Liver (tissue), 9 donors: ENCODE measurements around the gene MOB3C. TPM values are rescaled to one million over a fixed set of nuclear protein-coding genes. Genes with fewer than 3 reads are reported as not detected.
A peak's percentile ranks its signal among the peaks of the same experiment; 100 is the strongest.

Source experiments
- DNase-seq: peaks from one replicate; pipeline ENCODE4 v3.0.0-alpha.2; 2017; ENCODE audit warnings: low spot score
- H3K27ac ChIP-seq, 2 donors: one replicate each; pipeline ENCODE4 v1.7.0; 2013; ENCODE audit warnings: inconsistent platforms in 2 of 2, low read length in 2 of 2, control low read depth in 1 of 2, low read depth in 1 of 2, mild to moderate bottlenecking in 1 of 2
- H3K27me3 ChIP-seq, 4 donors: one replicate each; pipeline versions ENCODE4 v1.6.1 to v1.7.0; 2013; ENCODE audit warnings: low read length in 3 of 4, inconsistent platforms in 1 of 4, mild to moderate bottlenecking in 1 of 4, moderate library complexity in 1 of 4; ENCODE audit not compliant: control insufficient read depth in 4 of 4, insufficient read depth in 4 of 4
- H3K36me3 ChIP-seq, 4 donors: one replicate each; pipeline versions ENCODE4 v1.6.1 to v1.7.0; 2013; ENCODE audit warnings: low read length in 3 of 4, mild to moderate bottlenecking in 3 of 4, low read depth in 1 of 4, moderate library complexity in 1 of 4; ENCODE audit not compliant: control insufficient read depth in 4 of 4, insufficient read depth in 3 of 4
- H3K4me1 ChIP-seq, 4 donors: one replicate each; pipeline versions ENCODE4 v1.6.1 to v1.7.0; 2013; ENCODE audit warnings: low read length in 3 of 4, mild to moderate bottlenecking in 3 of 4, moderate library complexity in 1 of 4; ENCODE audit not compliant: control insufficient read depth in 4 of 4, insufficient read depth in 4 of 4
- H3K4me3 ChIP-seq, 3 donors: one replicate each; pipeline versions ENCODE4 v1.6.1 to v1.7.0; 2013; ENCODE audit warnings: low read length in 3 of 3, control low read depth in 1 of 3, low read depth in 1 of 3, mild to moderate bottlenecking in 1 of 3
- H3K9ac ChIP-seq, 2 donors: one replicate each; pipeline ENCODE4 v1.7.0; 2013; ENCODE audit warnings: low read length in 2 of 2, mild to moderate bottlenecking in 2 of 2, moderate library complexity in 2 of 2, control low read depth in 1 of 2, low read depth in 1 of 2
- H3K9me3 ChIP-seq, 4 donors: one replicate each; pipeline versions ENCODE4 v1.6.1 to v1.7.0; 2013; ENCODE audit warnings: low read length in 3 of 4; ENCODE audit not compliant: control insufficient read depth in 4 of 4
- EGR1 ChIP-seq, 2 donors: IDR thresholded peaks; 2 replicates each; pipeline ENCODE4 v1.6.1; 2016 to 2018; ENCODE audit warnings: antibody characterized with exemption in 2 of 2, low read depth in 2 of 2
- FOXA1 ChIP-seq: IDR thresholded peaks from 2 replicates; pipeline ENCODE4 v1.6.1; 2016; ENCODE audit warnings: antibody characterized with exemption
- FOXA2 ChIP-seq: IDR thresholded peaks from 2 replicates; pipeline ENCODE4 v1.6.1; 2016; ENCODE audit warnings: antibody characterized with exemption
- GABPA ChIP-seq, 2 donors: IDR thresholded peaks in 1 of 2; conservative IDR thresholded peaks in 1 of 2; 2 replicates each; pipeline ENCODE4 v1.6.1; 2016; ENCODE audit warnings: antibody characterized with exemption in 2 of 2, mild to moderate bottlenecking in 1 of 2, moderate library complexity in 1 of 2
- HNF4A ChIP-seq, 2 donors: conservative IDR thresholded peaks; 2 replicates each; pipeline ENCODE4 v1.6.1; 2016; ENCODE audit warnings: antibody characterized with exemption in 2 of 2, mild to moderate bottlenecking in 2 of 2
- HNF4G ChIP-seq: IDR thresholded peaks from 2 replicates; pipeline ENCODE4 v1.6.1; 2016; ENCODE audit warnings: antibody characterized with exemption
- JUND ChIP-seq, 2 donors: IDR thresholded peaks; 2 replicates each; pipeline ENCODE4 v1.6.1; 2016; ENCODE audit warnings: antibody characterized with exemption in 2 of 2
- NR2F2 ChIP-seq: IDR thresholded peaks from 2 replicates; pipeline ENCODE4 v1.6.1; 2016; ENCODE audit warnings: antibody characterized with exemption
- RAD21 ChIP-seq, 2 donors: IDR thresholded peaks; 2 replicates each; pipeline ENCODE4 v1.6.1; 2016; ENCODE audit warnings: antibody characterized with exemption in 2 of 2, mild to moderate bottlenecking in 2 of 2
- RXRA ChIP-seq, 2 donors: IDR thresholded peaks; 2 replicates each; pipeline ENCODE4 v1.6.1; 2017 to 2018; ENCODE audit warnings: antibody characterized with exemption in 2 of 2, mild to moderate bottlenecking in 1 of 2
- SP1 ChIP-seq: IDR thresholded peaks from 2 replicates; pipeline ENCODE4 v1.6.1; 2018; ENCODE audit warnings: antibody characterized with exemption, mild to moderate bottlenecking
- TAF1 ChIP-seq: conservative IDR thresholded peaks from 2 replicates; pipeline ENCODE4 v1.6.1; 2016; ENCODE audit warnings: antibody characterized with exemption, mild to moderate bottlenecking
- YY1 ChIP-seq: IDR thresholded peaks from 2 replicates; pipeline ENCODE4 v1.6.1; 2016; ENCODE audit warnings: antibody characterized with exemption, mild to moderate bottlenecking
- WGBS: extraction: QIAGEN DNeasy Blood & Tissue Kit; methylation state at CpG from one replicate; pipeline ENCODE4 v1.1.7; 2013; 5-methylcytosine and 5-hydroxymethylcytosine counted together
- polyA plus RNA-seq, 2 donors: library from polyadenylated mRNA; stranded (reverse) in 1 of 2; unstranded in 1 of 2; fragments of 200-250 nt in 1 of 2; fragments of >200 nt in 1 of 2; fragmentation: Nextera tagmentation in 1 of 2; extraction: Ambion mirVana in 1 of 2; gene quantifications; one replicate each; pipeline versions ENCODE4 v1.2.1 to v1.2.3, GENCODE V29; 2013 to 2015
- total RNA-seq, 2 donors: library from RNA; depleted of rRNA; stranded (reverse); fragments of >200 nt; gene quantifications; one replicate each; pipeline ENCODE4 v1.2.3, GENCODE V29; 2014
- TF ChIP-seq, protein P1 (sequence below): IDR thresholded peaks from 2 replicates; pipeline ENCODE4 v1.6.1; 2016; ENCODE audit warnings: antibody characterized with exemption
- TF ChIP-seq, protein P2 (sequence below): IDR thresholded peaks from 2 replicates; pipeline ENCODE4 v1.6.1; 2016; ENCODE audit warnings: antibody characterized with exemption
- TF ChIP-seq, protein P3 (sequence below): fragments of 150-350 bp; IDR thresholded peaks from 2 replicates; pipeline ENCODE4 v1.5.1; 2017; ENCODE audit warnings: improper control_type of control experiment, low read depth, low read length; ENCODE audit not compliant: missing input control
- TF ChIP-seq, protein P4 (sequence below): IDR thresholded peaks from 2 replicates; pipeline ENCODE4 v1.6.1; 2016; ENCODE audit warnings: antibody characterized with exemption, mild to moderate bottlenecking
- TF ChIP-seq, protein P5 (sequence below): IDR thresholded peaks from 2 replicates; pipeline ENCODE4 v1.6.1; 2016; ENCODE audit warnings: antibody characterized with exemption
- donor health status: healthy.
- donor health status: healthy.
- donor health status: healthy.
- donor health status: healthy.
- donor health status: healthy.

MOB3C gene
- total and polyA plus RNA-seq, 4 donors, result 2.3 to 7.9 (median 5.4) TPM

DNA sequence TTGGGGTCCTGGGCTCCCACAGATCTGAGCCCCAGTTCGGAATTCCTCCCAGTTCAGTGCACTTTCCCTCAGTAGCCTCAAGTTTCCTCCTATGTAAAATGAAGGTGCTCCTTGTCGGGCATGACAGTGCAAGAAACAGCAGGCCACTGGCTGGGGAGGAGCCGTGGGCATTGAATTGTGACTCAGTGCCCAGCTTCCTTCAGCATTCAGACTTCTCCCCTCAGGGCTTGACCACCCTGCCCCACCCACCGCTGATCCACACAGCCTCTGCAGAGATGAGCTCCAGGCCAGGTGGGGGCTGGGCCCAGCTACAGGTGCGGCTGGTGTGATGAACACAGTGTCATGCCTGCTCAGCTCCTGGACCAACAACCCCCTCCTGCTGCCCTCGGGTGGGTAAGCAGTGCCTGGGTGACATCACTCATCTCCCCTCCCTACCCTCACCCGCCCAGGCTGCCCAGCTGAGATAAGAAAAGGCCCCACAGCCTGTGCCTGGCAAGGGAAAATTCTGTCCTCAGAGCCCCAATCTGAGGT lies 4.9 kb downstream of the MOB3C start:
- H3K27ac ChIP-seq, result no peak overlapping the region
- H3K9me3 ChIP-seq, result no peaks in the 10 kb centered on the region
- H3K4me1 ChIP-seq, result peaks cover 9 to 26% (median 18%) of the 10 kb centered on the region in 4 donors
- no peak overlapping the region for H3K9ac ChIP-seq
- peak; percentile 69 for DNase-seq
- no peak overlapping the region for H3K4me3 ChIP-seq
- H3K36me3 ChIP-seq, result peaks cover 4 to 26% (median 19%) of the 10 kb centered on the region in 4 donors
- no peak for TF ChIP-seq YY1
- no peak for TF ChIP-seq GABPA (IDR thresholded peaks at IDR 0.05 in 1 of 2, conservative IDR thresholded peaks at IDR 0.05 in 1 of 2)
- no peak for TF ChIP-seq EGR1 (IDR thresholded peaks at IDR 0.05; ENCODE audit: low read depth in 2 of 2)
- TF ChIP-seq FOXA1, result no peak
- H3K27me3 ChIP-seq, result no peaks in the 10 kb centered on the region
- 85% methylated on average over 7 of the region's 7 CpGs for WGBS

DNA sequence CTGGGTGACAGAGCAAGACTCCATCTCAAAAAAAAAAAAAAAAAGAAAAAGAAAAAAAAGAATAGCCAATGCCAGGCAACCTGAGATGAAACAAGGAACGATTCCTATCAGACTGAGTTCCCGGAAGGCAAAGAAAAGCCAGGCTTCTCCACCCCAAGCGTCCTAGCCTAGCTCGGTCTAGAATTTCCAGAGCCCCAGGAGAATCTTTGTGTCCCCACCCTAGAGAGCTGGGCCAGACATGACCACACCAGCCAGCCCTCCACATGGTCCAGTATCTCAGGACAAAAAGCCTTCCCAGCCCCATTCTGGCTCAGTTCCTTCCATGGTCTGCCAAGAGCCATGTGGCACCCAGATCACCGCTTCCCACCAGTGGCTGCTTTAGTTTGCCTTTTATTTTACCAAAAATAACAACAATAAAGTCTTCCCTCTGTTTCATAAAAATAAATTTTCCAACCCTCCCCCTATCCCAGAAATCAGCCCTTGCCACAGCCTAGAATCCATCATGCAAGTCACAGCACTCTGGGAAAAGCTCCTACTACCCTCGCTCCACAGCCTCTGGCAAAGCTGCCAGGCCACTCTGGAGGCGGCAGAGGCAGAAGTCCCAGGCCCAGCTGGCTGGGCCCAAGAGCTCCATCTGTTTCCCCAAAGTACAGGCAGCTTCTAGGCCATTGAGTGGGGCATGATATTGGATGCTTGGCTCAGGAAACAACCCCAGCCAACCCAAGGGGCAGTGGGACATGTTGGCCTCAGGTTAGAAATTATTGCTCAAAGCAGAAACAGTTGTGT lies 9.1 kb downstream of the MOB3C start:
- DNase-seq, result no peak
- Histone ChIP-seq H3K4me3 (no peak overlapping the region), H3K36me3 (peaks cover 4 to 26% (median 19%) of the 10 kb centered on the region in 4 donors), H3K27ac (no peak overlapping the region), H3K4me1 (peaks cover 0 to 20% (median 11%) of the 10 kb centered on the region in 4 donors), H3K9ac (no peak overlapping the region), H3K9me3 (no peaks in the 10 kb centered on the region), H3K27me3 (no peaks in the 10 kb centered on the region)
- WGBS, result 95% methylated on average over 7 of the region's 7 CpGs
- TF ChIP-seq FOXA1 (no peak), FOXA2 (no peak), YY1 (no peak), RXRA (IDR thresholded peaks at IDR 0.05) (no peak), HNF4A (conservative IDR thresholded peaks at IDR 0.05) (no peak), SP1 (no peak), EGR1 (IDR thresholded peaks at IDR 0.05; ENCODE audit: low read depth in 2 of 2) (no peak), HNF4G (no peak), RAD21 (IDR thresholded peaks at IDR 0.05) (no peak), TAF1 (no peak), GABPA (IDR thresholded peaks at IDR 0.05 in 1 of 2, conservative IDR thresholded peaks at IDR 0.05 in 1 of 2) (no peak), NR2F2 (no peak), JUND (IDR thresholded peaks at IDR 0.05) (no peak)
- TF ChIP-seq, protein P1, sequence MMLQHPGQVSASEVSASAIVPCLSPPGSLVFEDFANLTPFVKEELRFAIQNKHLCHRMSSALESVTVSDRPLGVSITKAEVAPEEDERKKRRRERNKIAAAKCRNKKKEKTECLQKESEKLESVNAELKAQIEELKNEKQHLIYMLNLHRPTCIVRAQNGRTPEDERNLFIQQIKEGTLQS, result no peak
- TF ChIP-seq, protein P2, sequence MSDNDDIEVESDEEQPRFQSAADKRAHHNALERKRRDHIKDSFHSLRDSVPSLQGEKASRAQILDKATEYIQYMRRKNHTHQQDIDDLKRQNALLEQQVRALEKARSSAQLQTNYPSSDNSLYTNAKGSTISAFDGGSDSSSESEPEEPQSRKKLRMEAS, result no peak
- TF ChIP-seq, protein P3, sequence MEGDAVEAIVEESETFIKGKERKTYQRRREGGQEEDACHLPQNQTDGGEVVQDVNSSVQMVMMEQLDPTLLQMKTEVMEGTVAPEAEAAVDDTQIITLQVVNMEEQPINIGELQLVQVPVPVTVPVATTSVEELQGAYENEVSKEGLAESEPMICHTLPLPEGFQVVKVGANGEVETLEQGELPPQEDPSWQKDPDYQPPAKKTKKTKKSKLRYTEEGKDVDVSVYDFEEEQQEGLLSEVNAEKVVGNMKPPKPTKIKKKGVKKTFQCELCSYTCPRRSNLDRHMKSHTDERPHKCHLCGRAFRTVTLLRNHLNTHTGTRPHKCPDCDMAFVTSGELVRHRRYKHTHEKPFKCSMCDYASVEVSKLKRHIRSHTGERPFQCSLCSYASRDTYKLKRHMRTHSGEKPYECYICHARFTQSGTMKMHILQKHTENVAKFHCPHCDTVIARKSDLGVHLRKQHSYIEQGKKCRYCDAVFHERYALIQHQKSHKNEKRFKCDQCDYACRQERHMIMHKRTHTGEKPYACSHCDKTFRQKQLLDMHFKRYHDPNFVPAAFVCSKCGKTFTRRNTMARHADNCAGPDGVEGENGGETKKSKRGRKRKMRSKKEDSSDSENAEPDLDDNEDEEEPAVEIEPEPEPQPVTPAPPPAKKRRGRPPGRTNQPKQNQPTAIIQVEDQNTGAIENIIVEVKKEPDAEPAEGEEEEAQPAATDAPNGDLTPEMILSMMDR, result no peak
- TF ChIP-seq, protein P4, sequence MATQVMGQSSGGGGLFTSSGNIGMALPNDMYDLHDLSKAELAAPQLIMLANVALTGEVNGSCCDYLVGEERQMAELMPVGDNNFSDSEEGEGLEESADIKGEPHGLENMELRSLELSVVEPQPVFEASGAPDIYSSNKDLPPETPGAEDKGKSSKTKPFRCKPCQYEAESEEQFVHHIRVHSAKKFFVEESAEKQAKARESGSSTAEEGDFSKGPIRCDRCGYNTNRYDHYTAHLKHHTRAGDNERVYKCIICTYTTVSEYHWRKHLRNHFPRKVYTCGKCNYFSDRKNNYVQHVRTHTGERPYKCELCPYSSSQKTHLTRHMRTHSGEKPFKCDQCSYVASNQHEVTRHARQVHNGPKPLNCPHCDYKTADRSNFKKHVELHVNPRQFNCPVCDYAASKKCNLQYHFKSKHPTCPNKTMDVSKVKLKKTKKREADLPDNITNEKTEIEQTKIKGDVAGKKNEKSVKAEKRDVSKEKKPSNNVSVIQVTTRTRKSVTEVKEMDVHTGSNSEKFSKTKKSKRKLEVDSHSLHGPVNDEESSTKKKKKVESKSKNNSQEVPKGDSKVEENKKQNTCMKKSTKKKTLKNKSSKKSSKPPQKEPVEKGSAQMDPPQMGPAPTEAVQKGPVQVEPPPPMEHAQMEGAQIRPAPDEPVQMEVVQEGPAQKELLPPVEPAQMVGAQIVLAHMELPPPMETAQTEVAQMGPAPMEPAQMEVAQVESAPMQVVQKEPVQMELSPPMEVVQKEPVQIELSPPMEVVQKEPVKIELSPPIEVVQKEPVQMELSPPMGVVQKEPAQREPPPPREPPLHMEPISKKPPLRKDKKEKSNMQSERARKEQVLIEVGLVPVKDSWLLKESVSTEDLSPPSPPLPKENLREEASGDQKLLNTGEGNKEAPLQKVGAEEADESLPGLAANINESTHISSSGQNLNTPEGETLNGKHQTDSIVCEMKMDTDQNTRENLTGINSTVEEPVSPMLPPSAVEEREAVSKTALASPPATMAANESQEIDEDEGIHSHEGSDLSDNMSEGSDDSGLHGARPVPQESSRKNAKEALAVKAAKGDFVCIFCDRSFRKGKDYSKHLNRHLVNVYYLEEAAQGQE, result no peak
- TF ChIP-seq, protein P5, sequence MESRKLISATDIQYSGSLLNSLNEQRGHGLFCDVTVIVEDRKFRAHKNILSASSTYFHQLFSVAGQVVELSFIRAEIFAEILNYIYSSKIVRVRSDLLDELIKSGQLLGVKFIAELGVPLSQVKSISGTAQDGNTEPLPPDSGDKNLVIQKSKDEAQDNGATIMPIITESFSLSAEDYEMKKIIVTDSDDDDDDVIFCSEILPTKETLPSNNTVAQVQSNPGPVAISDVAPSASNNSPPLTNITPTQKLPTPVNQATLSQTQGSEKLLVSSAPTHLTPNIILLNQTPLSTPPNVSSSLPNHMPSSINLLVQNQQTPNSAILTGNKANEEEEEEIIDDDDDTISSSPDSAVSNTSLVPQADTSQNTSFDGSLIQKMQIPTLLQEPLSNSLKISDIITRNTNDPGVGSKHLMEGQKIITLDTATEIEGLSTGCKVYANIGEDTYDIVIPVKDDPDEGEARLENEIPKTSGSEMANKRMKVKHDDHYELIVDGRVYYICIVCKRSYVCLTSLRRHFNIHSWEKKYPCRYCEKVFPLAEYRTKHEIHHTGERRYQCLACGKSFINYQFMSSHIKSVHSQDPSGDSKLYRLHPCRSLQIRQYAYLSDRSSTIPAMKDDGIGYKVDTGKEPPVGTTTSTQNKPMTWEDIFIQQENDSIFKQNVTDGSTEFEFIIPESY, result no peak
